Stimulated activated naive CD8-positive, alpha-beta T cell treated with anti-CD3 and anti-CD28 coated beads, Interleukin-15, amount 100 ng/mL, for 72 hours (primary cell): ENCODE measurements around the gene HAP1.

Experiments used
- ATAC-seq: fragments of 150-1000 bp; cut with Tn5 transposase; 2 replicates; pipeline ENCODE4 v1.10.0; 2021; ENCODE audit warnings: mild to moderate bottlenecking, moderate library complexity
- DNase-seq, 2 donors: peaks; one replicate each; pipeline ENCODE4 v3.0.0; 2021 to 2022
- H3K27ac Mint-ChIP-seq, 2 donors: one replicate each; pipeline ENCODE4 v1.8.0; 2022; ENCODE audit warnings: mild to moderate bottlenecking in 2 of 2, mixed read lengths in 2 of 2, moderate library complexity in 2 of 2
- H3K27me3 Mint-ChIP-seq: one replicate; pipeline ENCODE4 v1.8.0; 2022; ENCODE audit warnings: mixed read lengths
- H3K4me1 Mint-ChIP-seq: one replicate; pipeline ENCODE4 v1.8.0; 2022; ENCODE audit warnings: mild to moderate bottlenecking, mixed read lengths
- H3K4me3 Mint-ChIP-seq, 2 donors: one replicate each; pipeline ENCODE4 v1.8.0; 2022; ENCODE audit warnings: mild to moderate bottlenecking in 2 of 2, mixed read lengths in 2 of 2, moderate library complexity in 1 of 2
- H3K9me3 Mint-ChIP-seq, 2 donors: one replicate each; pipeline ENCODE4 v1.8.0; 2022; ENCODE audit warnings: mixed read lengths in 2 of 2

Gene HAP1

GRCh38 chr17:41738801-41739112, 4.3 kb upstream of the HAP1 start:
- no peak for DNase-seq
- no peak overlapping the region for H3K27ac Mint-ChIP-seq
- no peaks in the 10 kb centered on the region for H3K9me3 Mint-ChIP-seq
- peaks cover 42% of the 10 kb centered on the region for H3K27me3 Mint-ChIP-seq
- no peak for ATAC-seq
- H3K4me3 Mint-ChIP-seq, result no peak overlapping the region
- peaks cover 23% of the 10 kb centered on the region for H3K4me1 Mint-ChIP-seq

GRCh38 chr17:41738077-41738800, 3.8 kb upstream of the HAP1 start:
- no peaks in the 10 kb centered on the region for H3K9me3 Mint-ChIP-seq
- no peak overlapping the region for H3K4me3 Mint-ChIP-seq
- peak overlapping the region; percentile 17 to 88 for H3K27ac Mint-ChIP-seq
- ATAC-seq, result peak; percentile 94
- H3K4me1 Mint-ChIP-seq, result peaks cover 28% of the 10 kb centered on the region
- DNase-seq, result peak; percentile 82 to 86
- H3K27me3 Mint-ChIP-seq, result peaks cover 47% of the 10 kb centered on the region

- peak; percentile 14 for ATAC-seq
- Mint-ChIP-seq H3K4me3 (no peak overlapping the region), H3K4me1 (peaks cover 29% of the 10 kb centered on the region), H3K27ac (no peak overlapping the region), H3K9me3 (no peaks in the 10 kb centered on the region), H3K27me3 (peaks cover 53% of the 10 kb centered on the region)
- no peak for DNase-seq
These were observed 3.2 kb upstream of the HAP1 start for GRCh38 chr17:41737680-41738023.

- Mint-ChIP-seq H3K4me3 (no peak overlapping the region), H3K27me3 (peaks cover 58% of the 10 kb centered on the region), H3K27ac (no peak overlapping the region), H3K9me3 (no peaks in the 10 kb centered on the region), H3K4me1 (peaks cover 29% of the 10 kb centered on the region)
- ATAC-seq, result no peak
- DNase-seq, result no peak
These were observed 2.7 kb upstream of the HAP1 start for GRCh38 chr17:41736983-41737679.

- peaks cover 72% of the 10 kb centered on the region for H3K27me3 Mint-ChIP-seq
- H3K4me3 Mint-ChIP-seq, result no peak overlapping the region
These were observed 1.3 kb upstream of the HAP1 start for GRCh38 chr17:41735744-41736143.

GRCh38 chr17:41734949-41735313, 488 bp upstream of the HAP1 start:
- peak overlapping the region; percentile 17 to 54 for H3K4me3 Mint-ChIP-seq
- ATAC-seq, result peak; percentile 24

More at GRCh38 chr17:41735744-41736143, 1.3 kb upstream of the HAP1 start:
- Mint-ChIP-seq H3K9me3 (no peaks in the 10 kb centered on the region), H3K4me1 (peaks cover 29% of the 10 kb centered on the region), H3K27ac (no peak overlapping the region)
- DNase-seq, result no peak
- ATAC-seq, result no peak

GRCh38 chr17:41733348-41734138, 900 bp downstream of the HAP1 start:
- Mint-ChIP-seq H3K27me3 (peaks cover 87% of the 10 kb centered on the region), H3K9me3 (no peaks in the 10 kb centered on the region), H3K4me1 (peaks cover 29% of the 10 kb centered on the region), H3K4me3 (peak overlapping the region; percentile 13 to 73), H3K27ac (no peak overlapping the region)
- ATAC-seq (no peak), DNase-seq (no peak)

More at GRCh38 chr17:41734949-41735313, 488 bp upstream of the HAP1 start:
- Mint-ChIP-seq H3K4me1 (peaks cover 29% of the 10 kb centered on the region), H3K9me3 (no peaks in the 10 kb centered on the region), H3K27me3 (peaks cover 80% of the 10 kb centered on the region), H3K27ac (no peak overlapping the region)
- no peak for DNase-seq

- Mint-ChIP-seq H3K9me3 (no peaks in the 10 kb centered on the region), H3K27me3 (peaks cover 86% of the 10 kb centered on the region), H3K4me1 (peaks cover 21% of the 10 kb centered on the region)
These were observed 2.6 kb downstream of the HAP1 start for GRCh38 chr17:41731836-41732235.

GRCh38 chr17:41730479-41730878, 4.0 kb downstream of the HAP1 start:
- Mint-ChIP-seq H3K27ac (no peak overlapping the region), H3K9me3 (no peaks in the 10 kb centered on the region), H3K27me3 (peaks cover 75% of the 10 kb centered on the region), H3K4me3 (no peak overlapping the region), H3K4me1 (peaks cover 21% of the 10 kb centered on the region)
- no peak for DNase-seq
- ATAC-seq, result peak; percentile 27

More at GRCh38 chr17:41731836-41732235, 2.6 kb downstream of the HAP1 start:
- no peak overlapping the region for H3K27ac Mint-ChIP-seq
- DNase-seq (no peak), ATAC-seq (no peak)
- H3K4me3 Mint-ChIP-seq, result no peak overlapping the region

- ATAC-seq (no peak), DNase-seq (no peak)
- Mint-ChIP-seq H3K4me3 (no peak overlapping the region), H3K9me3 (no peaks in the 10 kb centered on the region), H3K27me3 (peaks cover 68% of the 10 kb centered on the region), H3K4me1 (no peaks in the 10 kb centered on the region), H3K27ac (no peak overlapping the region)
These were observed 6.4 kb downstream of the HAP1 start for GRCh38 chr17:41728056-41728455.

GRCh38 chr17:41725134-41725533, 9.3 kb downstream of the HAP1 start:
- DNase-seq (no peak), ATAC-seq (no peak)
- H3K4me1 Mint-ChIP-seq, result peaks cover 5% of the 10 kb centered on the region
- peak overlapping the region in 1 of 2 donors; percentile 56 for H3K27ac Mint-ChIP-seq
- H3K4me3 Mint-ChIP-seq, result no peak overlapping the region
- no peaks in the 10 kb centered on the region for H3K9me3 Mint-ChIP-seq
- H3K27me3 Mint-ChIP-seq, result peaks cover 48% of the 10 kb centered on the region

- Mint-ChIP-seq H3K9me3 (no peaks in the 10 kb centered on the region), H3K4me1 (peaks cover 5% of the 10 kb centered on the region), H3K27ac (peak overlapping the region in 1 of 2 donors; percentile 56), H3K4me3 (no peak overlapping the region), H3K27me3 (peaks cover 43% of the 10 kb centered on the region)
- DNase-seq (no peak), ATAC-seq (no peak)
These were observed 9.9 kb downstream of the HAP1 start for GRCh38 chr17:41724476-41725050.

- peaks cover 43% of the 10 kb centered on the region for H3K27me3 Mint-ChIP-seq
- DNase-seq (no peak), ATAC-seq (no peak)
- no peak overlapping the region for H3K4me3 Mint-ChIP-seq
- peaks cover 5% of the 10 kb centered on the region for H3K4me1 Mint-ChIP-seq
- H3K27ac Mint-ChIP-seq, result no peak overlapping the region
- no peaks in the 10 kb centered on the region for H3K9me3 Mint-ChIP-seq
These were observed 10.5 kb downstream of the HAP1 start for GRCh38 chr17:41723801-41724475.

GRCh38 chr17:41722231-41722630, 12.2 kb downstream of the HAP1 start:
- no peaks in the 10 kb centered on the region for H3K9me3 Mint-ChIP-seq
- no peak for ATAC-seq
- H3K27ac Mint-ChIP-seq, result no peak overlapping the region
- no peak overlapping the region for H3K4me3 Mint-ChIP-seq
- peaks cover 11% of the 10 kb centered on the region for H3K4me1 Mint-ChIP-seq
- H3K27me3 Mint-ChIP-seq, result peaks cover 29% of the 10 kb centered on the region
- no peak for DNase-seq

GRCh38 chr17:41718287-41718645, 16.2 kb downstream of the HAP1 start:
- ATAC-seq, result no peak
- Mint-ChIP-seq H3K4me3 (no peak overlapping the region), H3K4me1 (peaks cover 11% of the 10 kb centered on the region), H3K27me3 (peaks cover 11% of the 10 kb centered on the region), H3K9me3 (no peaks in the 10 kb centered on the region), H3K27ac (no peak overlapping the region)
- no peak for DNase-seq
